IPS DF 6.9 (cell line): ENCODE measurements around the gene COL27A1.

Source experiments
- DNase-seq: peaks from one replicate; pipeline ENCODE4 v3.0.0-alpha.2; 2013; ENCODE audit warnings: low read depth, low spot score
- H3K27ac ChIP-seq: one replicate; pipeline ENCODE4 v1.5.1; 2013; ENCODE audit warnings: low read length, control low read depth
- H3K27me3 ChIP-seq: 2 replicates; pipeline ENCODE4 v1.6.1; 2013; ENCODE audit warnings: mild to moderate bottlenecking, low read length; ENCODE audit not compliant: control insufficient read depth, insufficient read depth
- H3K36me3 ChIP-seq: 2 replicates; pipeline ENCODE4 v1.6.1; 2013; ENCODE audit warnings: low read length; ENCODE audit not compliant: control insufficient read depth, insufficient read depth
- H3K4me1 ChIP-seq: 2 replicates; pipeline ENCODE4 v1.6.1; 2013; ENCODE audit warnings: low read length; ENCODE audit not compliant: control insufficient read depth, insufficient read depth
- H3K4me3 ChIP-seq: 2 replicates; pipeline ENCODE4 v1.5.1; 2013; ENCODE audit warnings: mild to moderate bottlenecking, low read length
- H3K9me3 ChIP-seq: 2 replicates; pipeline ENCODE4 v1.6.1; 2013; ENCODE audit warnings: low read length, inconsistent platforms; ENCODE audit not compliant: control insufficient read depth, insufficient read depth
- WGBS: extraction: QIAGEN DNeasy Blood & Tissue Kit; methylation state at CpG from one replicate; pipeline ENCODE4 v1.1.7; 2013; ENCODE audit warnings: mixed read lengths, missing lambda C conversion rate; ENCODE audit not compliant: insufficient read length, insufficient coverage; 5-methylcytosine and 5-hydroxymethylcytosine counted together

The COL27A1 gene

DNA sequence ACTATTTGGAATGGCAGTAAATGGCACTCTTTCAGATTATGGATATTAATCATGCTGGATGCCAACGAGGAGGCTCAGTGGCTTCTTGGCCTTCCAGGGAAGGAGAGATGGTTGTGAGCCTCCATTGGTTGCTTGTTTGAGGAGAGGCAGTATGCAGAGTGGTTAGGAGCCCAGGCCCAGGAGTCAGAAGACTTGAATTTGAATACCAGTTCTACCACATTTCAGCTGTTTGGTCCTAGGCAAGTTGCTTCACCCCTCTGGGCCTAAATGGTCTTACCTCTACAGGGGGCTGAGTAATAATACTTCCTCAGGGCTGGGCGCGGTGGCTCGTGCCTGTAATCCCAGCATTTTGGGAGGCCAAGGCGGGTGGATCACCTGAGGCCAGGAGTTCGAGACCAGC lies 52.5 kb downstream of the COL27A1 start:
- no CpG with 5 or more reads among the region's 6 CpGs for WGBS
- Histone ChIP-seq H3K4me1 (peaks cover 3% of the 10 kb centered on the region; the same call in 1 of the 2 replicates), H3K27ac (no peak overlapping the region), H3K9me3 (no peaks in the 10 kb centered on the region), H3K27me3 (no peaks in the 10 kb centered on the region), H3K36me3 (peaks cover 8% of the 10 kb centered on the region; the same call in 1 of the 2 replicates), H3K4me3 (no peak overlapping the region)
- no peak for DNase-seq

DNA sequence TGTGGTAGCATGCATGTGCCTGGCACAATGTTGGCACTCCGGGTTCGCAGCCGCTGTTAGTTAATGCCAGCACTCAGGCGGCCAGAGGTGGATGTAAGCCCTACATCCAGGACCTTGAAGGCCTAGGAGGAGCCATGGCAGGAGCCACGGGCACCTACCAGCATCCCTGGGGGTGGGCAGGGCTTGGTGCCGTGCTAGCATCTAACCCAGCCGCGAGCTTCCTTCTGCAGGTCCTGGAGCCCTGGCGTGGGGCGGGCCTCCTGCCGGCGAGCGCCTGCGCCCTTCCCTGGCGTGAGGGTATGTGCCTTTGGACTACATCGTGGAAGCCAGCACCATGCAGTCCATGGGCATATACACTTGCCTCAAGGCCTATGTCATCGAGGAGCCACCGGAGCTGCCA lies 53.8 kb downstream of the COL27A1 start:
- H3K27me3 ChIP-seq, result no peaks in the 10 kb centered on the region
- peaks cover 3% of the 10 kb centered on the region; the same call in 1 of the 2 replicates for H3K4me1 ChIP-seq
- DNase-seq, result no peak
- H3K9me3 ChIP-seq, result no peaks in the 10 kb centered on the region
- H3K4me3 ChIP-seq, result no peak overlapping the region
- peaks cover 8% of the 10 kb centered on the region; the same call in 1 of the 2 replicates for H3K36me3 ChIP-seq
- no peak overlapping the region for H3K27ac ChIP-seq
- no CpG with 5 or more reads among the region's 18 CpGs for WGBS

GRCh38 chr9:114210136-114210535 lies 54.8 kb downstream of the COL27A1 start:
- no peak for DNase-seq
- no peaks in the 10 kb centered on the region for H3K9me3 ChIP-seq
- peaks cover 3% of the 10 kb centered on the region; the same call in 1 of the 2 replicates for H3K4me1 ChIP-seq
- H3K27me3 ChIP-seq, result no peaks in the 10 kb centered on the region
- H3K4me3 ChIP-seq, result no peak overlapping the region
- H3K36me3 ChIP-seq, result peaks cover 8% of the 10 kb centered on the region; the same call in 1 of the 2 replicates
- no CpG with 5 or more reads among the region's 4 CpGs for WGBS
- H3K27ac ChIP-seq, result no peak overlapping the region

DNA sequence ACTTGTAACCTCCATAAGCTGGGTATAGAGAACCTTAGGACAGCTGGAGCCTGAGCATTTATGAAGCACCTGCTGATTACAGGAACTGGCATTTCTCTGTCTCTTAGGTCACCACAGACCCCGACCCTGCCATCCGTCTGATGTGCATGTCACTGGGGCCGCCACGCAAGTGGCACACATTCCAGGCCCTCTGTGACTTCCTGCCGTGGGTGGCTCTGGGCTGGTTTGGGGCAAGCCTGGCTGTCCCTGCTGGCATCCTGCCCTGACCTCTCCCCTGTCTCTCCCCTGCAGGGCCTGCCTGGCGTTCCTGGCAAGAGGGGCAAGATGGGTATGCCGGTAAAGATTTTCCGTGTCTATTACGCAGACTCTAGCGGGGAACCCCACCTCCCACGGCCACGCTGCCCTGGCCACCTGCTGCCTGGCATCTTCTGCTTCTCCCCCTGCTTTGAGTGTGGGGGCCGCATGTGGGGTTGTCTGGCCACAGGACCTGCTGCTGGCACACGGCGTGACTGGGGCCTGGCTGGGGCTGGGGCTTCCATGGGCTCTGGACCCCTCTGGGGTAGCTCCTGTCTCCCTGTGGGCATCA lies 55.4 kb downstream of the COL27A1 start:
- Histone ChIP-seq H3K36me3 (peaks cover 8% of the 10 kb centered on the region; the same call in 1 of the 2 replicates), H3K4me3 (no peak overlapping the region), H3K9me3 (no peaks in the 10 kb centered on the region), H3K4me1 (peaks cover 2% of the 10 kb centered on the region; the same call in 1 of the 2 replicates), H3K27ac (no peak overlapping the region), H3K27me3 (no peaks in the 10 kb centered on the region)
- no peak for DNase-seq
- no CpG with 5 or more reads among the region's 15 CpGs for WGBS

GRCh38 chr9:114212826-114213225 lies 57.5 kb downstream of the COL27A1 start:
- Histone ChIP-seq H3K9me3 (no peaks in the 10 kb centered on the region), H3K4me1 (no peaks in the 10 kb centered on the region), H3K27ac (no peak overlapping the region), H3K36me3 (peaks cover 8% of the 10 kb centered on the region; the same call in 1 of the 2 replicates), H3K4me3 (no peak overlapping the region), H3K27me3 (no peaks in the 10 kb centered on the region)
- no CpG with 5 or more reads among the region's 5 CpGs for WGBS
- DNase-seq, result no peak

- peaks cover 8% of the 10 kb centered on the region; the same call in 1 of the 2 replicates for H3K36me3 ChIP-seq
- WGBS, result no CpG with 5 or more reads among the region's 6 CpGs
- no peaks in the 10 kb centered on the region for H3K27me3 ChIP-seq
- DNase-seq, result no peak
- H3K27ac ChIP-seq, result no peak overlapping the region
- H3K4me3 ChIP-seq, result no peak overlapping the region
- H3K9me3 ChIP-seq, result no peaks in the 10 kb centered on the region
- H3K4me1 ChIP-seq, result no peaks in the 10 kb centered on the region
These were observed 58.2 kb downstream of the COL27A1 start for GRCh38 chr9:114213566-114213965.

- Histone ChIP-seq H3K4me1 (no peaks in the 10 kb centered on the region), H3K36me3 (peaks cover 6% of the 10 kb centered on the region; the same call in 1 of the 2 replicates), H3K4me3 (no peak overlapping the region), H3K27me3 (no peaks in the 10 kb centered on the region), H3K9me3 (no peaks in the 10 kb centered on the region), H3K27ac (no peak overlapping the region)
- no CpG with 5 or more reads among the region's 6 CpGs for WGBS
- no peak for DNase-seq
These were observed 58.8 kb downstream of the COL27A1 start for GRCh38 chr9:114214181-114214580.

DNA sequence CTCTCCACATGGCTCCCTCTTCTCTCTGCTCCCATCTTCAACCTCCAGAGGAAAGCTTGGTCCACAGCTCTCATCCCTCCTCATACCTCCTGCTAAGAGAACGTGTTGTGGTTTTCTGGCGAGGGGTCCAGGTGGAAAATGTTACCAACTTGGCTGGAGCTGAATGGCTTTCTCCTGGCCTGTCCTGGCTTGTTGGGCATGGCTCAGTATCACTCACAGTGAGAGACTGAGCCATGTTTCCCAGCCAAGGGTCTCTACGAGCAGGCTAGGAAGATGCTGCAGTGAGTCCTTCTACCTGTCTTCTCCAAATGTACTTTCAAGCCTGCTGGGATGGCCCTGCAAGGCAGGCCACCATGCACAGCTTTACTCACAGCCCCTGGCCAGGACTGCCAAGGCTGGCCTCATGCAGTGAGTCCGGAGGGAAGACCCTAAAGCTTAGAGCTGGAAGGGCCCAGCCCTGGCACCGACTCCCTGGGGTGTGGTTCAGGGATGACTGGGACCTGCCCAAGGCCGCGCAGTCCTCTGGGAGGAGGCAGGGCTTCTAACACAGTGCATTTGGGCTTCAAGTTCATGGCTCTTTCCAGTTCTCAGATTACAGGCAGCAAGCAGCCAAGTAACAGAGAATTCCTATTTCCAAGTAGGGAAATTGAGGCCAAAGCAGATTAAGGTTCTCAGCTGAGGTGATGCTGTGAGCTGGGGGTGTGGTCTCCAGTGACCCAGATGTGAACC lies 59.5 kb downstream of the COL27A1 start:
- H3K27me3 ChIP-seq, result no peaks in the 10 kb centered on the region
- DNase-seq, result no peak
- no peak overlapping the region for H3K4me3 ChIP-seq
- H3K9me3 ChIP-seq, result no peaks in the 10 kb centered on the region
- H3K36me3 ChIP-seq, result peaks cover 4% of the 10 kb centered on the region; the same call in 1 of the 2 replicates
- no CpG with 5 or more reads among the region's 7 CpGs for WGBS
- no peak overlapping the region for H3K27ac ChIP-seq
- H3K4me1 ChIP-seq, result no peaks in the 10 kb centered on the region

DNA sequence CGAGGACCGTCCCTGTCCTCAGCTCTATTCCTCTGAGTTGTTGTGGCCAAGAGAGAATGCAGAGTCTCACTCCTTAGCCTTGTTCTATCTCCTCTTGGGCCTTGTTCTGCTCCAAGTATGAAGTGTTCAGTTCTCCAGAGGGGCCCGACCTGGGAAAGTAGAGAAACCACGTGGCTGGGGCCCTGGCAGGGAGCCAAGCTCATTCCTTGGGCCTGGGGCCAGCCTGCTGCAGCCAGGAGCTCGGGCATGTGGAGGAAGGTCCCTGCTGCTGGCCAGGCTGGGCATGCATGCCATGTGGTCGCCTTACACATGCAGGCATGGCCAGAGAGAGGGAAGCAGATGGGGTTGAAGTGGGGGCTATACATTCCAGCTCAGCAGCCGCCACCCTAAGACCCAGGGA lies 60.7 kb downstream of the COL27A1 start:
- Histone ChIP-seq H3K27me3 (no peaks in the 10 kb centered on the region), H3K4me1 (no peaks in the 10 kb centered on the region), H3K9me3 (no peaks in the 10 kb centered on the region), H3K4me3 (no peak overlapping the region), H3K27ac (no peak overlapping the region), H3K36me3 (no peaks in the 10 kb centered on the region)
- WGBS, result no CpG with 5 or more reads among the region's 7 CpGs
- no peak for DNase-seq

GRCh38 chr9:114216976-114217375 lies 61.6 kb downstream of the COL27A1 start:
- Histone ChIP-seq H3K4me1 (no peaks in the 10 kb centered on the region), H3K9me3 (no peaks in the 10 kb centered on the region), H3K27ac (no peak overlapping the region), H3K36me3 (no peaks in the 10 kb centered on the region), H3K4me3 (no peak overlapping the region), H3K27me3 (no peaks in the 10 kb centered on the region)
- DNase-seq, result no peak
- no CpG with 5 or more reads among the region's 4 CpGs for WGBS
